Measurements from ENCODE around the gene SEL1L2.

DNA sequence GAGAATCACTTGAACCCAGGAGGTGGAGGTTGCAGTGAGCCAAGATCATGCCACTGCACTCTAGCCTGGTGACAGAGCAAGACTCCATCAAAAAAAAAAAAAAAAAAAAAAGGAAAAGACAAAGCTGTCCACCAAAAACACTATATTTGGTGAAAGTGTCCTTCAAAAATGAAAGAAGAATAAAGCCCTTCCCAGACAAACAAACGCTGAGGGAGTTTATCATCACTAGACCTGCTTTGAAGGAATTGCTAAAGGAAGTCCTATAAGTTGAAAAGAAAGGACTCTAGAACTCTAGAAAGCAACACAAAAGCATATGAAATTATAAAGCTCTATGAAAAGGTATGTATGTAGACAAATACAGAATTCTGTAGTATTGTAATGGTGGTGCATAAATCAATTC lies 98.8 kb downstream of the SEL1L2 start:
- TF ChIP-seq, protein P1, sequence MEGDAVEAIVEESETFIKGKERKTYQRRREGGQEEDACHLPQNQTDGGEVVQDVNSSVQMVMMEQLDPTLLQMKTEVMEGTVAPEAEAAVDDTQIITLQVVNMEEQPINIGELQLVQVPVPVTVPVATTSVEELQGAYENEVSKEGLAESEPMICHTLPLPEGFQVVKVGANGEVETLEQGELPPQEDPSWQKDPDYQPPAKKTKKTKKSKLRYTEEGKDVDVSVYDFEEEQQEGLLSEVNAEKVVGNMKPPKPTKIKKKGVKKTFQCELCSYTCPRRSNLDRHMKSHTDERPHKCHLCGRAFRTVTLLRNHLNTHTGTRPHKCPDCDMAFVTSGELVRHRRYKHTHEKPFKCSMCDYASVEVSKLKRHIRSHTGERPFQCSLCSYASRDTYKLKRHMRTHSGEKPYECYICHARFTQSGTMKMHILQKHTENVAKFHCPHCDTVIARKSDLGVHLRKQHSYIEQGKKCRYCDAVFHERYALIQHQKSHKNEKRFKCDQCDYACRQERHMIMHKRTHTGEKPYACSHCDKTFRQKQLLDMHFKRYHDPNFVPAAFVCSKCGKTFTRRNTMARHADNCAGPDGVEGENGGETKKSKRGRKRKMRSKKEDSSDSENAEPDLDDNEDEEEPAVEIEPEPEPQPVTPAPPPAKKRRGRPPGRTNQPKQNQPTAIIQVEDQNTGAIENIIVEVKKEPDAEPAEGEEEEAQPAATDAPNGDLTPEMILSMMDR (IDR thresholded peaks at IDR 0.05; ENCODE audit: low read length): no peak
- no peak for TF ChIP-seq EZH2phosphoT487 (IDR thresholded peaks at IDR 0.05; ENCODE audit: low read length)
- TF ChIP-seq EZH2 (optimal IDR thresholded peaks at IDR 0.05; ENCODE audit: low read depth, low read length): no peak
